WTC11 (cell line): Measurements from ENCODE around the gene ADRB1. TPM values are rescaled to one million over a fixed set of nuclear protein-coding genes. Genes with fewer than 3 reads are reported as not detected.

Experiments used
- ATAC-seq: fragments of 200-7000 bp; cut with Tn5 transposase; 2 replicates; pipeline ENCODE4 v1.10.0; 2021; ENCODE audit warnings: mild to moderate bottlenecking, moderate library complexity
- CTCF ChIA-PET: fragments of 300-600 bp; sonication (Branson Sonifier 250); formaldehyde crosslinking; loops from one replicate; lab custom pipeline; 2021; ENCODE audit warnings: antibody characterized with exemption; lab: Charles Lee
- POLR2A ChIA-PET: fragments of 350-600 bp; sonication (Branson Sonifier 250); formaldehyde crosslinking; loops from one replicate; lab custom pipeline; 2021; ENCODE audit warnings: antibody characterized with exemption; lab: Charles Lee
- DNase-seq: peaks from one replicate; pipeline ENCODE4 v3.0.0; 2021; ENCODE audit warnings: low spot score
- H3K27ac Mint-ChIP-seq: 2 replicates; pipeline ENCODE4 v1.8.0; 2021; ENCODE audit warnings: mixed read lengths
- H3K27me3 Mint-ChIP-seq: 2 replicates; pipeline ENCODE4 v1.8.0; 2021; ENCODE audit warnings: low read depth, mild to moderate bottlenecking, moderate library complexity, mixed read lengths
- H3K36me3 Mint-ChIP-seq: 2 replicates; pipeline ENCODE4 v1.8.0; 2021; ENCODE audit warnings: mixed read lengths
- H3K4me1 Mint-ChIP-seq: 2 replicates; pipeline ENCODE4 v1.8.0; 2022; ENCODE audit warnings: mixed read lengths
- H3K4me3 Mint-ChIP-seq: 2 replicates; pipeline ENCODE4 v1.8.0; 2021; ENCODE audit warnings: mild to moderate bottlenecking, moderate library complexity, mixed read lengths
- H3K9me3 Mint-ChIP-seq: 2 replicates; pipeline ENCODE4 v1.8.0; 2021; ENCODE audit warnings: mixed read lengths
- ATF2 ChIP-seq: sonication (generic); formaldehyde crosslinking; IDR thresholded peaks from 2 replicates; pipeline ENCODE4 v1.8.1; 2022; ENCODE audit warnings: low read depth, missing genetic modification reagents, borderline replicate concordance
- CREM ChIP-seq: sonication (generic); formaldehyde crosslinking; IDR thresholded peaks from 2 replicates; pipeline ENCODE4 v1.8.1; 2022; ENCODE audit warnings: mild to moderate bottlenecking, missing genetic modification reagents, moderate library complexity
- EMX1 ChIP-seq: fragments of 250-450 bp; sonication (Bioruptor Pico); IDR thresholded peaks from 2 replicates; pipeline ENCODE4 v1.8.0; 2021; ENCODE audit warnings: mild to moderate bottlenecking
- ESRRA ChIP-seq: sonication (generic); formaldehyde crosslinking; IDR thresholded peaks from 2 replicates; pipeline ENCODE4 v1.8.1; 2022; ENCODE audit warnings: mild to moderate bottlenecking, missing genetic modification reagents, borderline replicate concordance
- HMGA2 ChIP-seq: fragments of 250-450 bp; sonication (Bioruptor Pico); IDR thresholded peaks from 2 replicates; pipeline ENCODE4 v1.4.0; 2021; ENCODE audit warnings: mild to moderate bottlenecking, moderate library complexity
- JUN ChIP-seq: sonication (generic); formaldehyde crosslinking; IDR thresholded peaks from 2 replicates; pipeline ENCODE4 v1.8.0; 2023; ENCODE audit warnings: mild to moderate bottlenecking, missing genetic modification reagents
- KAT7 ChIP-seq: sonication (generic); formaldehyde crosslinking; IDR thresholded peaks from 2 replicates; pipeline ENCODE4 v1.8.1; 2023; ENCODE audit warnings: missing genetic modification reagents, mild to moderate bottlenecking, borderline replicate concordance
- MYBL2 ChIP-seq: sonication (generic); formaldehyde crosslinking; IDR thresholded peaks from 2 replicates; pipeline ENCODE4 v1.8.1; 2023; ENCODE audit warnings: mild to moderate bottlenecking, moderate library complexity, missing genetic modification reagents
- ZBTB43 ChIP-seq: sonication (generic); formaldehyde crosslinking; IDR thresholded peaks from 2 replicates; pipeline ENCODE4 v1.8.1; 2023; ENCODE audit warnings: mild to moderate bottlenecking, missing genetic modification reagents
- ZMAT4 ChIP-seq: fragments of 250-450 bp; sonication (Bioruptor Pico); IDR thresholded peaks from 2 replicates; pipeline ENCODE4 v1.9.0; 2021; ENCODE audit warnings: mild to moderate bottlenecking
- ZNF121 ChIP-seq: sonication (generic); formaldehyde crosslinking; IDR thresholded peaks from 2 replicates; pipeline ENCODE4 v1.8.0; 2023; ENCODE audit warnings: missing genetic modification reagents
- ZNF281 ChIP-seq: sonication (generic); formaldehyde crosslinking; IDR thresholded peaks from 2 replicates; pipeline ENCODE4 v1.8.0; 2023; ENCODE audit warnings: mild to moderate bottlenecking, missing genetic modification reagents
- ZNF317 ChIP-seq: sonication (generic); formaldehyde crosslinking; IDR thresholded peaks from 2 replicates; pipeline ENCODE4 v1.8.1; 2023; ENCODE audit warnings: low read depth, mild to moderate bottlenecking, moderate library complexity, missing genetic modification reagents, borderline replicate concordance
- ZNF396 ChIP-seq: fragments of 250-450 bp; sonication (Bioruptor Pico); IDR thresholded peaks from 2 replicates; pipeline ENCODE4 v1.8.0; 2021; ENCODE audit warnings: mild to moderate bottlenecking, moderate library complexity, borderline replicate concordance
- ZNF671 ChIP-seq: fragments of 250-450 bp; sonication (Bioruptor Pico); IDR thresholded peaks from 2 replicates; pipeline ENCODE4 v1.8.0; 2021; ENCODE audit warnings: mild to moderate bottlenecking
- total RNA-seq: library from RNA; stranded (reverse); gene quantifications from 3 replicates; pipeline ENCODE4 v1.2.3, GENCODE V29; 2021
- TF ChIP-seq, protein P1 (sequence below): sonication (generic); formaldehyde crosslinking; IDR thresholded peaks from 2 replicates; pipeline ENCODE4 v1.8.1; 2022; ENCODE audit warnings: missing genetic modification reagents, borderline replicate concordance
- TF ChIP-seq, protein P2 (sequence below): sonication (generic); formaldehyde crosslinking; IDR thresholded peaks from 2 replicates; pipeline ENCODE4 v1.8.0; 2022; ENCODE audit warnings: missing genetic modification reagents

Gene ADRB1
- total RNA-seq, 1 experiment from 2014 or later = 0.35 TPM

DNA sequence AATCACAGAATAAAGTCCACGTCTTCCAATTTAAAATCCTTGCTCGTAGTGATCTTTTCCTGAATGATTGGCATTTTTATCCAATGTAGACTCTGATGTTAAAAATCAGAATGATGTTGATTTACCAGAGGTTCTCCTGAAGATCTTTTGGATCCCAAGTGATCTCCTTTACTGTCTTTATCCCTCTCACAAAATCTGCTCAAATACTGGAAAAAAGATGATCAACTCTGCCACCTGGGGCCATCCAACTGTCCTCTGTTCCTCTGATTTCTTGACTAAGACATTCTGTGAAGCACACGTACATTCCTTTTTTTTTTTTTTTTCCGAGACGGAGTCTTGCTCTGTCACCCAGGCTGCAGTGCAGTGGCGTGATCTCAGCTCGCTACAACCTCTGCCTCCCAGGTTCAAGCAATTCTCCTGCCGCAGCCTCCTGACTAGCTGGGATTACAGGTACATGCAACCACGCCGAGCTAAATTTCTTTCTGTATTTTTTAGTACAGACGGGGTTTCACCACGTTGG lies 18.0 kb upstream of the ADRB1 start:
- CTCF ChIA-PET = no interaction called here
- ATAC-seq = no peak
- Mint-ChIP-seq H3K9me3 (no peaks in the 10 kb centered on the region), H3K27me3 (peaks cover 2% of the 10 kb centered on the region; the same call in 1 of the 2 replicates), H3K27ac (no peak overlapping the region)
- TF ChIP-seq EMX1 (CRISPR knock-in tag) (no peak), ZBTB43 (CRISPR knock-in tag) (no peak), CREM (CRISPR knock-in tag) (no peak), KAT7 (no peak), ZNF121 (CRISPR knock-in tag) (no peak), MYBL2 (CRISPR knock-in tag) (no peak), ATF2 (no peak), ZMAT4 (CRISPR knock-in tag) (no peak), ZNF671 (CRISPR knock-in tag) (no peak), JUN (no peak), ZNF317 (no peak), ZNF396 (no peak), ESRRA (CRISPR knock-in tag) (no peak), HMGA2 (CRISPR knock-in tag) (no peak), ZNF281 (no peak)
- TF ChIP-seq, protein P1, sequence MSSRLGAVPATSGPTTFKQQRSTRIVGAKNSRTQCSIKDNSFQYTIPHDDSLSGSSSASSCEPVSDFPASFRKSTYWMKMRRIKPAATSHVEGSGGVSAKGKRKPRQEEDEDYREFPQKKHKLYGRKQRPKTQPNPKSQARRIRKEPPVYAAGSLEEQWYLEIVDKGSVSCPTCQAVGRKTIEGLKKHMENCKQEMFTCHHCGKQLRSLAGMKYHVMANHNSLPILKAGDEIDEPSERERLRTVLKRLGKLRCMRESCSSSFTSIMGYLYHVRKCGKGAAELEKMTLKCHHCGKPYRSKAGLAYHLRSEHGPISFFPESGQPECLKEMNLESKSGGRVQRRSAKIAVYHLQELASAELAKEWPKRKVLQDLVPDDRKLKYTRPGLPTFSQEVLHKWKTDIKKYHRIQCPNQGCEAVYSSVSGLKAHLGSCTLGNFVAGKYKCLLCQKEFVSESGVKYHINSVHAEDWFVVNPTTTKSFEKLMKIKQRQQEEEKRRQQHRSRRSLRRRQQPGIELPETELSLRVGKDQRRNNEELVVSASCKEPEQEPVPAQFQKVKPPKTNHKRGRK = no peak
- TF ChIP-seq, protein P2, sequence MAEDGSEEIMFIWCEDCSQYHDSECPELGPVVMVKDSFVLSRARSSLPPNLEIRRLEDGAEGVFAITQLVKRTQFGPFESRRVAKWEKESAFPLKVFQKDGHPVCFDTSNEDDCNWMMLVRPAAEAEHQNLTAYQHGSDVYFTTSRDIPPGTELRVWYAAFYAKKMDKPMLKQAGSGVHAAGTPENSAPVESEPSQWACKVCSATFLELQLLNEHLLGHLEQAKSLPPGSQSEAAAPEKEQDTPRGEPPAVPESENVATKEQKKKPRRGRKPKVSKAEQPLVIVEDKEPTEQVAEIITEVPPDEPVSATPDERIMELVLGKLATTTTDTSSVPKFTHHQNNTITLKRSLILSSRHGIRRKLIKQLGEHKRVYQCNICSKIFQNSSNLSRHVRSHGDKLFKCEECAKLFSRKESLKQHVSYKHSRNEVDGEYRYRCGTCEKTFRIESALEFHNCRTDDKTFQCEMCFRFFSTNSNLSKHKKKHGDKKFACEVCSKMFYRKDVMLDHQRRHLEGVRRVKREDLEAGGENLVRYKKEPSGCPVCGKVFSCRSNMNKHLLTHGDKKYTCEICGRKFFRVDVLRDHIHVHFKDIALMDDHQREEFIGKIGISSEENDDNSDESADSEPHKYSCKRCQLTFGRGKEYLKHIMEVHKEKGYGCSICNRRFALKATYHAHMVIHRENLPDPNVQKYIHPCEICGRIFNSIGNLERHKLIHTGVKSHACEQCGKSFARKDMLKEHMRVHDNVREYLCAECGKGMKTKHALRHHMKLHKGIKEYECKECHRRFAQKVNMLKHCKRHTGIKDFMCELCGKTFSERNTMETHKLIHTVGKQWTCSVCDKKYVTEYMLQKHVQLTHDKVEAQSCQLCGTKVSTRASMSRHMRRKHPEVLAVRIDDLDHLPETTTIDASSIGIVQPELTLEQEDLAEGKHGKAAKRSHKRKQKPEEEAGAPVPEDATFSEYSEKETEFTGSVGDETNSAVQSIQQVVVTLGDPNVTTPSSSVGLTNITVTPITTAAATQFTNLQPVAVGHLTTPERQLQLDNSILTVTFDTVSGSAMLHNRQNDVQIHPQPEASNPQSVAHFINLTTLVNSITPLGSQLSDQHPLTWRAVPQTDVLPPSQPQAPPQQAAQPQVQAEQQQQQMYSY (CRISPR knock-in tag) = no peak
- TF ChIP-seq, all 79 proteins: peak for 0
- POLR2A ChIA-PET = no interaction called here
- no peak overlapping the region for H3K4me3 Mint-ChIP-seq
- DNase-seq = no peak
- H3K4me1 Mint-ChIP-seq = peaks cover 12% of the 10 kb centered on the region
- no peaks in the 10 kb centered on the region for H3K36me3 Mint-ChIP-seq
